HepG2 (cell line): Measurements from ENCODE around the gene C1orf185. TPM values are rescaled to one million over a fixed set of nuclear protein-coding genes. Genes with fewer than 3 reads are reported as not detected.
A peak's percentile ranks its signal among the peaks of the same experiment; 100 is the strongest.

Experiments used
- ATAC-seq: fragments of 200-7000 bp; cut with Tn5 transposase; 3 replicates; pipeline ENCODE4 v1.9.1; 2020; ENCODE audit warnings: mild to moderate bottlenecking, moderate library complexity
- BruUV-seq: library from RNA; stranded (reverse); fragments of 400-500 nt; replicated peaks from 2 replicates; lab custom pipeline; 2021; lab: Mats Ljungman, UMichigan
- CTCF ChIA-PET: fragments of 300-600 bp; formaldehyde crosslinking; extraction: SDS; loops from one replicate; lab custom pipeline; 2021; ENCODE audit warnings: low total read pairs, inconsistent platforms, low intra/inter-chr PET ratio; lab: Yijun Ruan, JAX
- POLR2A ChIA-PET: fragments of 350-600 bp; sonication (Branson Sonifier 250); formaldehyde crosslinking; loops from one replicate; lab custom pipeline; 2020; ENCODE audit warnings: antibody characterized with exemption, inconsistent platforms; lab: Yijun Ruan, JAX
- DNase-seq: peaks from one replicate; pipeline ENCODE4 v3.0.0-alpha.2; 2015; ENCODE audit warnings: low spot score
- FAIRE-seq: peaks from 3 replicates; lab custom pipeline; 2011; peaks lifted over from hg19 to GRCh38; lab: Jason Lieb, UNC
- H2AFZ ChIP-seq: one replicate; pipeline ENCODE4 v1.6.1; 2011; ENCODE audit warnings: low read length, inconsistent platforms
- H3K27ac ChIP-seq: fragments of 300-600 bp; 3 replicates; pipeline ENCODE4 v1.8.0; 2011; ENCODE audit warnings: mixed run types, mild to moderate bottlenecking, mixed read lengths, low read length, inconsistent platforms; ENCODE audit not compliant: insufficient read depth; ENCODE audit errors: extremely low read length
- H3K27me3 ChIP-seq, 2 experiments: fragments of 200-600 bp in 1 of 2; 2 replicates in 1 of 2; 3 replicates in 1 of 2; pipeline versions ENCODE4 v1.6.0 to v1.8.0; 2011; ENCODE audit warnings: low read length in 2 of 2, mild to moderate bottlenecking in 2 of 2, moderate library complexity in 2 of 2, inconsistent platforms in 1 of 2; ENCODE audit not compliant: insufficient read depth in 2 of 2, control insufficient read depth in 1 of 2
- H3K36me3 ChIP-seq, 2 experiments: fragments of 200-600 bp in 1 of 2; replicated peaks in 1 of 2; 2 replicates in 1 of 2; 3 replicates in 1 of 2; pipeline versions ENCODE4 v1.5.1 to v1.8.0; 2011; ENCODE audit warnings: low read length in 2 of 2, inconsistent platforms in 1 of 2; ENCODE audit not compliant: insufficient read depth in 2 of 2, control insufficient read depth in 1 of 2
- H3K4me1 ChIP-seq: 2 replicates; pipeline ENCODE4 v1.5.1; 2012; ENCODE audit warnings: low read length, inconsistent platforms; ENCODE audit not compliant: insufficient read depth
- H3K4me2 ChIP-seq: 2 replicates; pipeline ENCODE4 v1.6.0; 2011; ENCODE audit warnings: low read depth, low read length, inconsistent platforms
- H3K4me3 ChIP-seq, 3 experiments: fragments of 200-600 bp in 1 of 3; sonication (generic), shearing (Covaris generic) in 1 of 3; replicated peaks in 1 of 3; 2 replicates each; pipeline ENCODE4 v1.5.1; 2011 to 2016; ENCODE audit warnings: low read length in 3 of 3, inconsistent platforms in 2 of 3, low read depth in 2 of 3, mild to moderate bottlenecking in 2 of 3, control low read depth in 1 of 3, mixed read lengths in 1 of 3; ENCODE audit not compliant: insufficient read depth in 1 of 3
- H3K79me2 ChIP-seq: one replicate; pipeline ENCODE4 v1.6.1; 2011; ENCODE audit warnings: low read length, inconsistent platforms; ENCODE audit not compliant: insufficient read depth
- H3K9ac ChIP-seq: 2 replicates; pipeline ENCODE4 v1.6.0; 2011; ENCODE audit warnings: mild to moderate bottlenecking, low read depth, low read length, inconsistent platforms; ENCODE audit not compliant: insufficient read depth
- H3K9me3 ChIP-seq: 2 replicates; pipeline ENCODE4 v1.5.1; 2012; ENCODE audit warnings: mild to moderate bottlenecking, low read length
- H4K20me1 ChIP-seq: 2 replicates; pipeline ENCODE4 v1.6.0; 2011; ENCODE audit warnings: inconsistent platforms, mild to moderate bottlenecking, low read length, moderate library complexity; ENCODE audit not compliant: insufficient read depth
- CEBPB ChIP-seq: IDR thresholded peaks from 2 replicates; pipeline ENCODE4 v1.6.1; 2011; ENCODE audit warnings: low read depth, low read length, improper control_type of control experiment, borderline replicate concordance
- HNRNPK ChIP-seq: fragments of 200-400 bp; formaldehyde crosslinking; IDR thresholded peaks from 2 replicates; pipeline ENCODE4 v1.6.1; 2018; ENCODE audit warnings: low read length, low read depth, moderate library complexity, mild to moderate bottlenecking; ENCODE audit not compliant: poor library complexity, severe bottlenecking
- MED8 ChIP-seq: sonication (generic); formaldehyde crosslinking; IDR thresholded peaks from 2 replicates; pipeline ENCODE4 v1.8.1; 2023; ENCODE audit warnings: mild to moderate bottlenecking, missing genetic modification reagents; ENCODE audit not compliant: insufficient replicate concordance
- PHF5A ChIP-seq: IDR thresholded peaks from one replicate; pipeline ENCODE4 v1.6.1; 2018; ENCODE audit warnings: low read depth, missing genetic modification reagents; ENCODE audit not compliant: unreplicated experiment
- SUZ12 ChIP-seq: fragments of 150-350 bp; IDR thresholded peaks from 2 replicates; pipeline ENCODE4 v1.6.1; 2014; ENCODE audit warnings: low read depth, low read length
- TCF7 ChIP-seq: sonication (generic); IDR thresholded peaks from 2 replicates; pipeline ENCODE4 v1.6.1; 2016; ENCODE audit warnings: antibody characterized with exemption, low read depth
- YEATS2 ChIP-seq: sonication (generic); formaldehyde crosslinking; IDR thresholded peaks from 2 replicates; pipeline ENCODE4 v1.4.0; 2020; ENCODE audit warnings: missing genetic modification reagents, borderline replicate concordance
- ZBTB7B ChIP-seq: sonication (generic); formaldehyde crosslinking; IDR thresholded peaks from 2 replicates; pipeline ENCODE4 v1.4.0; 2020; ENCODE audit warnings: missing genetic modification reagents
- ZFP37 ChIP-seq: sonication (generic); formaldehyde crosslinking; IDR thresholded peaks from 2 replicates; pipeline ENCODE4 v1.4.0; 2020; ENCODE audit warnings: missing genetic modification reagents, borderline replicate concordance
- ZNF446 ChIP-seq: sonication (generic); formaldehyde crosslinking; IDR thresholded peaks from 2 replicates; pipeline ENCODE4 v1.5.0; 2020; ENCODE audit warnings: mild to moderate bottlenecking, missing genetic modification reagents
- ZNF460 ChIP-seq: sonication (generic); formaldehyde crosslinking; IDR thresholded peaks from 2 replicates; pipeline ENCODE4 v1.5.1; 2020; ENCODE audit warnings: missing genetic modification reagents, mild to moderate bottlenecking, borderline replicate concordance
- ZNF816 ChIP-seq: sonication (generic); formaldehyde crosslinking; IDR thresholded peaks from 2 replicates; pipeline ENCODE4 v1.8.0; 2022; ENCODE audit warnings: missing genetic modification reagents, mild to moderate bottlenecking, borderline replicate concordance
- WGBS: methylation state at CpG from one replicate; pipeline ENCODE4 v1.1.6; 2017; ENCODE audit warnings: low lambda C conversion rate; 5-methylcytosine and 5-hydroxymethylcytosine counted together
- in situ Hi-C: cut with HindIII; loops from 2 replicates; pipeline ENCODE4 v1.10.0; 2017; ENCODE audit warnings: low pct_unique_long_range_greater_than_20kb; ENCODE audit not compliant: extremely low pct_ligation_motif_present
- intact Hi-C: fragments of 100-400 bp; cut with micrococcal nuclease; formaldehyde crosslinking; loops from one replicate; pipeline ENCODE4 v1.10.0; 2022; ENCODE audit not compliant: unreplicated experiment
- polyA plus RNA-seq, 8 experiments: library from polyadenylated mRNA; depleted of rRNA in 3 of 8; stranded (reverse) in 7 of 8; unstranded in 1 of 8; fragments of >200 nt; fragmentation: Illumina TruSeq in 4 of 8; extraction: Trizol in 4 of 8; gene quantifications; 2 replicates each; pipeline versions ENCODE4 v1.2.1 to v1.2.3, GENCODE V29; 2011 to 2016; ENCODE audit warnings: low read depth in 4 of 8, missing spikeins in 1 of 8, mixed read lengths in 1 of 8; ENCODE audit not compliant: insufficient read depth in 1 of 8
- total RNA-seq, 5 experiments: library from RNA; depleted of rRNA; stranded (reverse); fragments of >200 nt; fragmentation: Illumina TruSeq; extraction: Trizol; gene quantifications; 2 replicates each; pipeline ENCODE4 v1.2.3, GENCODE V29; 2016; ENCODE audit warnings: low read depth in 1 of 5

The C1orf185 gene
- total and polyA plus RNA-seq, 2 of the 13 experiments (the other 11 are each of a cell fraction or from before 2014, with no cell fraction given): not detected

GRCh38 chr1:51172811-51173210, 70.8 kb downstream of the C1orf185 start:
- no peak for ATAC-seq
- no peak overlapping the region for H3K9ac ChIP-seq
- no peaks in the 10 kb centered on the region for H4K20me1 ChIP-seq
- ChIA-PET POLR2A (no interaction called here), CTCF (no interaction called here)
- no peak overlapping the region for H3K4me3 ChIP-seq
- no peak overlapping the region for H3K4me2 ChIP-seq
- no peak overlapping the region for H2AFZ ChIP-seq
- no peaks in the 10 kb centered on the region for H3K4me1 ChIP-seq
- FAIRE-seq: no peak
- intact Hi-C loops (no loop called here), in situ Hi-C loops (no loop called here)
- no TSS peak for BruUV-seq
- H3K27me3 ChIP-seq: no peaks in the 10 kb centered on the region; a peak in 1 of 5 replicates
- no peak for DNase-seq
- H3K9me3 ChIP-seq: no peaks in the 10 kb centered on the region
- TF ChIP-seq ZNF460 (CRISPR knock-in tag) (no peak), SUZ12 (no peak), TCF7 (no peak), MED8 (no peak), PHF5A (CRISPR knock-in tag) (no peak), HNRNPK (no peak), ZNF816 (no peak), ZFP37 (no peak), ZBTB7B (CRISPR knock-in tag) (no peak)
- no peak overlapping the region for H3K27ac ChIP-seq
- no peaks in the 10 kb centered on the region for H3K79me2 ChIP-seq
- WGBS: 45% methylated on average over 3 of the region's 3 CpGs
- no peaks in the 10 kb centered on the region for H3K36me3 ChIP-seq

- no peaks in the 10 kb centered on the region for H3K4me1 ChIP-seq
- H2AFZ ChIP-seq: no peak overlapping the region
- DNase-seq (no peak), ATAC-seq (no peak), FAIRE-seq (no peak)
- peaks cover 0 to 6% of the 10 kb centered on the region in 2 experiments; a peak in 1 of 5 replicates for H3K27me3 ChIP-seq
- BruUV-seq: no TSS peak
- intact Hi-C loops: no loop called here
- H3K36me3 ChIP-seq: no peaks in the 10 kb centered on the region
- no peak overlapping the region for H3K4me2 ChIP-seq
- no peaks in the 10 kb centered on the region for H3K79me2 ChIP-seq
- no peaks in the 10 kb centered on the region for H3K9me3 ChIP-seq
- H4K20me1 ChIP-seq: no peaks in the 10 kb centered on the region
- in situ Hi-C loops: no loop called here
- no peak overlapping the region for H3K9ac ChIP-seq
- ChIA-PET CTCF (no interaction called here), POLR2A (no interaction called here)
- H3K4me3 ChIP-seq: no peak overlapping the region
- WGBS: 3% methylated on average over 2 of the region's 2 CpGs
- TF ChIP-seq YEATS2 (CRISPR knock-in tag): no peak
- no peak for TF ChIP-seq ZNF446 (CRISPR knock-in tag)
- TF ChIP-seq CEBPB: peak; percentile 47; the same call in 1 of the 2 replicates
- H3K27ac ChIP-seq: no peak overlapping the region
Observed at GRCh38 chr1:51175278-51175677, 73.2 kb downstream of the C1orf185 start.
